BLaER1 (cell line): ENCODE results near the gene TNRC18.

ENCODE experiments used
- H3K27ac ChIP-seq: shearing (Covaris generic); formaldehyde crosslinking; 2 replicates; pipeline ENCODE4 v1.8.1; 2022
- H3K27me3 ChIP-seq: shearing (Covaris generic); formaldehyde crosslinking; 2 replicates; pipeline ENCODE4 v1.8.1; 2022
- H3K36me3 ChIP-seq: shearing (Covaris generic); formaldehyde crosslinking; 2 replicates; pipeline ENCODE4 v1.8.1; 2022
- H3K4me1 ChIP-seq: shearing (Covaris generic); formaldehyde crosslinking; 2 replicates; pipeline ENCODE4 v1.8.1; 2022
- H3K4me2 ChIP-seq: shearing (Covaris generic); formaldehyde crosslinking; 2 replicates; pipeline ENCODE4 v1.8.1; 2022
- H3K4me3 ChIP-seq: shearing (Covaris generic); formaldehyde crosslinking; 2 replicates; pipeline ENCODE4 v1.8.1; 2022
- H3K9ac ChIP-seq: shearing (Covaris generic); formaldehyde crosslinking; 2 replicates; pipeline ENCODE4 v1.8.1; 2022
- H3K9me3 ChIP-seq: shearing (Covaris generic); formaldehyde crosslinking; 2 replicates; pipeline ENCODE4 v1.8.1; 2022
- H4K20me1 ChIP-seq: shearing (Covaris generic); formaldehyde crosslinking; 2 replicates; pipeline ENCODE4 v1.8.1; 2022
- Cebpa-rat ChIP-seq: shearing (Covaris generic); IDR thresholded peaks from 2 replicates; pipeline ENCODE4 v1.8.1; 2022

The TNRC18 gene

GRCh38 chr7:5451391-5451790 lies 27.8 kb upstream of the TNRC18 start:
- peaks cover 28% of the 10 kb centered on the region for H3K4me1 ChIP-seq
- H3K36me3 ChIP-seq, result no peaks in the 10 kb centered on the region
- no peaks in the 10 kb centered on the region for H4K20me1 ChIP-seq
- no peak for TF ChIP-seq Cebpa-rat
- no peaks in the 10 kb centered on the region for H3K27me3 ChIP-seq
- no peaks in the 10 kb centered on the region for H3K9me3 ChIP-seq
- H3K4me3 ChIP-seq, result no peak overlapping the region
- no peak overlapping the region for H3K27ac ChIP-seq
- H3K9ac ChIP-seq, result peak overlapping the region; percentile 8; the same call in 1 of the 2 replicates
- peak overlapping the region; percentile 79 for H3K4me2 ChIP-seq

- H4K20me1 ChIP-seq, result no peaks in the 10 kb centered on the region
- no peak overlapping the region for H3K27ac ChIP-seq
- no peak overlapping the region for H3K4me3 ChIP-seq
- H3K9me3 ChIP-seq, result no peaks in the 10 kb centered on the region
- H3K4me2 ChIP-seq, result peak overlapping the region; percentile 79
- no peak for TF ChIP-seq Cebpa-rat
- H3K36me3 ChIP-seq, result no peaks in the 10 kb centered on the region
- peaks cover 32% of the 10 kb centered on the region for H3K4me1 ChIP-seq
- no peaks in the 10 kb centered on the region for H3K27me3 ChIP-seq
- no peak overlapping the region for H3K9ac ChIP-seq
These were observed 27.1 kb upstream of the TNRC18 start for GRCh38 chr7:5450549-5451327.

GRCh38 chr7:5448378-5449037 lies 24.9 kb upstream of the TNRC18 start:
- no peak overlapping the region for H3K27ac ChIP-seq
- H3K4me3 ChIP-seq, result no peak overlapping the region
- H3K9ac ChIP-seq, result no peak overlapping the region
- no peaks in the 10 kb centered on the region for H3K27me3 ChIP-seq
- H3K9me3 ChIP-seq, result no peaks in the 10 kb centered on the region
- H3K36me3 ChIP-seq, result no peaks in the 10 kb centered on the region
- H3K4me1 ChIP-seq, result peaks cover 36% of the 10 kb centered on the region
- H4K20me1 ChIP-seq, result no peaks in the 10 kb centered on the region
- TF ChIP-seq Cebpa-rat, result no peak
- no peak overlapping the region for H3K4me2 ChIP-seq

GRCh38 chr7:5445981-5446594 lies 22.5 kb upstream of the TNRC18 start:
- Histone ChIP-seq H3K27ac (no peak overlapping the region), H3K9me3 (no peaks in the 10 kb centered on the region), H3K4me1 (peaks cover 44% of the 10 kb centered on the region), H3K4me3 (no peak overlapping the region), H3K27me3 (no peaks in the 10 kb centered on the region), H4K20me1 (no peaks in the 10 kb centered on the region), H3K36me3 (no peaks in the 10 kb centered on the region), H3K9ac (no peak overlapping the region), H3K4me2 (peak overlapping the region; percentile 17; the same call in 1 of the 2 replicates)
- no peak for TF ChIP-seq Cebpa-rat

- peaks cover 36% of the 10 kb centered on the region for H3K4me1 ChIP-seq
- TF ChIP-seq Cebpa-rat, result no peak
- H3K9me3 ChIP-seq, result no peaks in the 10 kb centered on the region
- H3K27ac ChIP-seq, result no peak overlapping the region
- H3K9ac ChIP-seq, result no peak overlapping the region
- H3K27me3 ChIP-seq, result no peaks in the 10 kb centered on the region
- H4K20me1 ChIP-seq, result no peaks in the 10 kb centered on the region
- H3K36me3 ChIP-seq, result no peaks in the 10 kb centered on the region
- H3K4me2 ChIP-seq, result peak overlapping the region; percentile 63
- H3K4me3 ChIP-seq, result no peak overlapping the region
These were observed 20.0 kb upstream of the TNRC18 start for GRCh38 chr7:5443678-5444077.

GRCh38 chr7:5442757-5443305 lies 19.2 kb upstream of the TNRC18 start:
- H3K36me3 ChIP-seq, result no peaks in the 10 kb centered on the region
- H3K4me2 ChIP-seq, result peak overlapping the region; percentile 63
- no peak overlapping the region for H3K27ac ChIP-seq
- H4K20me1 ChIP-seq, result no peaks in the 10 kb centered on the region
- no peak for TF ChIP-seq Cebpa-rat
- H3K4me3 ChIP-seq, result no peak overlapping the region
- no peaks in the 10 kb centered on the region for H3K27me3 ChIP-seq
- H3K4me1 ChIP-seq, result peaks cover 36% of the 10 kb centered on the region
- H3K9me3 ChIP-seq, result 0 out of 2 replicates have a peak, but pooled peaks cover under 1% of the 10 kb centered on the region
- no peak overlapping the region for H3K9ac ChIP-seq

GRCh38 chr7:5441840-5442503 lies 18.3 kb upstream of the TNRC18 start:
- Histone ChIP-seq H3K4me3 (no peak overlapping the region), H4K20me1 (no peaks in the 10 kb centered on the region), H3K27me3 (no peaks in the 10 kb centered on the region), H3K36me3 (no peaks in the 10 kb centered on the region), H3K4me2 (peak overlapping the region; percentile 63), H3K9ac (no peak overlapping the region), H3K27ac (no peak overlapping the region), H3K9me3 (0 out of 2 replicates have a peak, but pooled peaks cover 7% of the 10 kb centered on the region), H3K4me1 (peaks cover 36% of the 10 kb centered on the region)
- TF ChIP-seq Cebpa-rat, result no peak

GRCh38 chr7:5439572-5440496 lies 16.2 kb upstream of the TNRC18 start:
- Histone ChIP-seq H3K4me2 (no peak overlapping the region), H3K9ac (no peak overlapping the region), H3K4me1 (peaks cover 27% of the 10 kb centered on the region), H3K36me3 (no peaks in the 10 kb centered on the region), H3K27me3 (no peaks in the 10 kb centered on the region), H3K9me3 (0 out of 2 replicates have a peak, but pooled peaks cover 7% of the 10 kb centered on the region), H3K4me3 (no peak overlapping the region), H4K20me1 (no peaks in the 10 kb centered on the region), H3K27ac (no peak overlapping the region)
- no peak for TF ChIP-seq Cebpa-rat
